Activated T-cell treated with anti-CD3 and anti-CD28 coated beads for 24 hours (primary cell): ENCODE results near the gene SPATS2L.

Experiments used
- DNase-seq: peaks from one replicate; pipeline ENCODE4 v3.0.0-alpha.2; 2020; ENCODE audit warnings: low read depth

SPATS2L gene

DNA sequence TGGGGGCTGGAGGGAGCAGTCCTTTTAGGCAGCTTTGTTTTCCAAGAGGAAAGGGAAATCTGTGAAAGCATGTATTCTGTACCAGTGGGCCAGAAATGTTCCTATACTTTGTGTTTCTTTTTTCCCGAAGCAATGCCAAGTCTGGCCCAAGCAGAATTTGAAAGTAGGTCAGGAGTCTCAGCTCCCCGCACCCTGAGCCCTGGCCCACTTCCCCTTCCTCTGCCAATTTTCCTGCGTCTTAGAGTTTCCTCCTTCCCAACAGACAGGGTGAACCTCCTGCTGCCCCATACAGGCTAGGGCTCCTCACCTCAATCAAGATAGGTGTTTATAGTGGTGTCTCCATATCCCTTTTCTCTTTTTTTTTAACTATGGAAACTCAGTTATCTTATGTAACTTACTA, 138.0 kb downstream of the SPATS2L start:
- no peak for DNase-seq

DNA sequence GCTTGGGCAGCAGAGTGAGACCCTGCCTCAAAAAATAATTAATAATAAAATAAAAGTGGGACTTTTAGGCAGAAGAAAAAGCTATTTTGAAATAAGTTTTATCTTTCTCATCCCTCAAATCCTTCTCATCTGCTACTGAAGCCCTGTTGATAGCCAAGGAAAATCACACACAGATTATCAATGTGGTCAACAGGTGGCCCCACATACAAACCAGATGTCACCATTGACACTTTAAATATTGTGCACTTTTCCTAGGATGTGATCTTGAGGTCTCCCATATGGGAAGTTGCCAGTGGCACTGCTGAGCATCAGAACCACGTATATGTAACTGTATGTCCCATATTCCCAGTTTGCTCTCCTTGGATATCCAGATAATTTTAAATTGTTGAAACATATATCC, 138.8 kb downstream of the SPATS2L start:
- no peak for DNase-seq

DNA sequence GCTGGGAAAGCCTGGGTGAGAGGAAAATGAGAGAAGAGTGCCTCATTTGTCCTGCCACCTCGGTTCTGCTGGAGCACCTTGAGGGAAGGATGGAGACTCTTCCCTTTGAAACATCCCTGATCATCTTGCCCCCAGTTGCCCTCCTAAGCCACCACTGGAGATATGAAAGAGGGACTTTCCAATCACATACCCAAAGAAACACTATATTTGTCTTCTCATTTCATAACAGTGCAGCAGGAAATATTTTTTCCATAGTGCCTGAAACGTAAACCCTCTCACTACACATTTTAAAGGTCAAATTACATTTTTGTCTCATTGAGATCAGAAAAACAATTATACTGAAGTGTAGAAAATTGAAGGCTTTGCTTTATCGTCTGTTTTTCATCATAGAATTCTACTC, 140.1 kb downstream of the SPATS2L start:
- DNase-seq, result no peak

DNA sequence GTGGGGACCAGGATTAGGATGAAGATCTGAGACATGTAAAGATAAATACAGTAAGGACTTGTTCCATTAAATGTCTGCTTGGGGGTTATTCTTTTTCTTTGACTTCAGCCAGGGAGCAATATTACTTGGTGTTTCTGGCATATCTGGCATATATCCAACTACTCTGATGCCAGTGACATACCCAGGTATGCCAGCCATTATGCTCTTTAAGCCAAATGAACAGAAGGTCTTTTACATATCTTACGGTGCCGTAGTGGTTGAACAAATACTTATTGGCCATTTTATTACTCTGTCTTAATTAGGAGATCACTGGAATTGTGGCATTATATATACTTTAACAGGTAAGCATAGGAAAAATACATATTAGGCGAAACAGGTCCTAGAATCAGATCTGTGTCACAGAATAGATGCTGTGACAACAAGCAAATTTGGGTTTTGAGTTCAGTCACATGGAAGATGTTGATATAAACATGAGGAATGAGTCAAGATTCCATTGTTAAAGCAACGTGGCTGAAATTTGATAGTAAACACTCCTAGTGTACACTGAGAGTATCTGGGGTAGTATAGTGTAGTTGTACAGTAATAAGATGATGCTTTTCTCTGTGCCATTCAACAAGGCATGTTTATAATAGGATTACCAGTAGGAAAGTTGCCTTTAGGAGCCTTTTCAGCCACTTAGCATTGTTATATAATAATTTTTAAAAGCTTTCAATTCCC, 140.8 kb downstream of the SPATS2L start:
- DNase-seq, result no peak

DNA sequence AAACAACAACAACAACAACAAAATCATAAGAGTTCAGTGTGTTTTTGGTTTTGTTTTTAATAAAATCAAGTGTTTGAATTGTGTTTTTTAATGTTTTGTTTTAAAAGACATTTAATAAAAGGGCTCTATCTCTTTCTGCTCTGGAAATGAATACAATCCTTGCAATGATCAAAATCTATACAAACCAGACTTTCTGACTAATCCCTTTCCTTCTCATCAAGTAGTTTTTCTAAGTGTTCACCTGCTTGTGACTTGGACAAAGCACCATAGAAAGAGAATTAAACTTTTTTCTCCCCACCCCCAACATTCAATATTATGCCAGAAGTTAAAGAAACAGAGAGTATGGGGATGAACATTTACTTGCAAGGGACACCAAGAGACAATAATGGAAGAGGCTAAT, 142.0 kb downstream of the SPATS2L start:
- DNase-seq, result no peak

DNA sequence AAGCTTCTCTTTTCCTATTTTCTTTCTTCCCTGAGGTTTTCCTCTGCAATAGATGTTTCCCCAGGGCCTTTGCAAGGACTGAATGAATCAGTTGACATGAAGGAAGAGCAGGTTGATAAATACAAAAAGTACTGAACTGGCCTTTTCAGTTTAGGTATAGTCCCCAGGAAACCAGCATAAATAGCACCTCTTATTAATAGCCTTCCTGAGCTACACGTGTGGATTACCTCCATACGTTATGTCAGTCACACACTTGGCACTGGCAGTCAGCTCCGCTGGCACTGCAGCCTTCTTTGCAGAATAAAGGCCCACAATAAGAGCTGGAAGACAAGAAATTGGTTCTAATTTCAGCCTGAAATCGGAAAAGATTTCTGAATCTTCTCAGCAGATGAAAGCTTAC, 142.7 kb downstream of the SPATS2L start:
- DNase-seq, result no peak

DNA sequence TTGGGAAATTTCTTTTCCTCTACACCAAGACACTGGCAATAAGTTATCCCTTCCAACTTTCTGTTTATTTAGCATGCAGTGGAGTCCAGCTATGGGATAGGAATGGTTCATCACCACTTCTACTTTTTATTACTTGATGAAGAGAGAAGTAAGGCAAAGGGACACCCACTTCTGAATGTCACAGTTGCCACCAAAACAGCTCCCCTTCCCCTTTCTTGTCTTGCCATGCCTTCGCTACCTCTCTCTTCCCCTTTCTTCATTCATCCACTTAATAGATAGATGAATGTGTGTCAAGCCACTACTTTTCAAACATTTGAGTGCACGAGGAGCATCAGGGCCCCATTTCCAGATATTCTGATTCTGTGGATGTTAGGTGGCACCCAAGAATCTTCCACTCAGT, 143.8 kb downstream of the SPATS2L start:
- no peak for DNase-seq

DNA sequence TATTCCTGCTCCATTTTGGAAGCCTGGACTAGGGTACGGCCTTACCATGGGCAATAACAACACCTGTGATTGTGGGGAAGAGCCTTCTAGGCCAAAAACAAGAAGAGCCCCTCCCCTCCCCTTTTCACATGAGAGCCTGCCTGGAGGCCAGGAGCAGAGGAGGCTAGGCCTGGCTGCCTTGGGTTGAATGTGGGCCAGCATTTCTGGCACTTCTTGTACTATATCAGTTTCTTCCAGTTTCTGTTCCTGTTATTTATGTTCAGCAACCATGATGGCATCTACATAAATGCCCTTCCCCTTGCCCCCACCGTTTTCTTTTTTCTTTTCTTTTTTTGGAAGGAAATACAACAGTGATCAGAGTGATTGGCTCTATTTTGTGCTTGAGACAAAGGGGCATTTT, 145.0 kb downstream of the SPATS2L start:
- no peak for DNase-seq

DNA sequence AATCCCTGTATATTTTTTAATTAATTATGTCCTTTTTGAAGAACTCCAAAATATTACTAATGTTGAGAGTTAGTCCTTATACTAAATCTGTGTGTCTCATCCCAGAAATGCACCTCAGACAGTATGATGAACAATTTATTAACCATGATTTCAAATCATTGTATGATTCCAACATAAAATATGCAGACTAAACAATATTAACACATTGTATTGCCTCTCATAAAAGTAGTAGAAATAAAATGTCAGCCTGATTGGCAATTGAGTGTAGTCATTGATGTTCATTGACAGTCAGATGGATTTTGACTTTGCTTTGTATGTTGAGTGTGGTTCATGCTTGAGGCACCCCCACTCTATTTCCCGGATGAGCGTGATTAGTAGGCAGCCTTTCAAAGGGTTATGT, 145.9 kb downstream of the SPATS2L start:
- DNase-seq, result no peak

DNA sequence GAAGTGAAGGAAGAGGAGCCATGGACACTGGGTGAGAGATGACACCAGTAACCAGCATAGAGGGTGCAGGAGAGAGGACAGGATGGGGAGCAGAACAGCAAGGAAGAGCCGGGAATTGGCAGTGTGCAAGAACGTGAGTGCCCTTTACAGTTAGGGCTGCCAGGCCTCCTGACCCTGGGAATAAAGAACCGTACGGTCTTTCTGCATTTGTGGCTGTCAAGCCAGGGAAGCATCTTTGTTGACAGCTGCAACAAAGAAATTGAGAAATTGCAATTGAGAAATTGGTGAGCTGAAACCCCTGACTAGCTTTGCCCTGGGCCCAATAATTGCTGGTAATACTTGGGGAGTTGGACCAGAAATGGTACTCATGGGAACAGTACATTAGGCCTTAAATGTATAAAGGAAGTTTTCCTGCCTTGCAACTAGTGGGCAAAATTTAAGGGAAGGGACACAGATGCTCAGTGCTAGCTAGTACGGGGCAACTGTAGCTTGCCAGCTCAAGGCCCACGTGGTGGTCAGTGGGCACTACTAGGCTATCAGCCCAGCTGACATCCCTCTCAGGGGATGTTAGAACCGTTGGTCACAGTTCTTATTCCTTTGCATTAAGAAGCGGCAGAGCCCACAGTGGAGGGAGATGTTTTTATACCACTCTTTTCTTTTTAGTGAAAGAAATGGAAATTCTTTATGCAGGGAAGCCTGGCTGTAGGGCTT, 146.8 kb downstream of the SPATS2L start:
- DNase-seq, result no peak

DNA sequence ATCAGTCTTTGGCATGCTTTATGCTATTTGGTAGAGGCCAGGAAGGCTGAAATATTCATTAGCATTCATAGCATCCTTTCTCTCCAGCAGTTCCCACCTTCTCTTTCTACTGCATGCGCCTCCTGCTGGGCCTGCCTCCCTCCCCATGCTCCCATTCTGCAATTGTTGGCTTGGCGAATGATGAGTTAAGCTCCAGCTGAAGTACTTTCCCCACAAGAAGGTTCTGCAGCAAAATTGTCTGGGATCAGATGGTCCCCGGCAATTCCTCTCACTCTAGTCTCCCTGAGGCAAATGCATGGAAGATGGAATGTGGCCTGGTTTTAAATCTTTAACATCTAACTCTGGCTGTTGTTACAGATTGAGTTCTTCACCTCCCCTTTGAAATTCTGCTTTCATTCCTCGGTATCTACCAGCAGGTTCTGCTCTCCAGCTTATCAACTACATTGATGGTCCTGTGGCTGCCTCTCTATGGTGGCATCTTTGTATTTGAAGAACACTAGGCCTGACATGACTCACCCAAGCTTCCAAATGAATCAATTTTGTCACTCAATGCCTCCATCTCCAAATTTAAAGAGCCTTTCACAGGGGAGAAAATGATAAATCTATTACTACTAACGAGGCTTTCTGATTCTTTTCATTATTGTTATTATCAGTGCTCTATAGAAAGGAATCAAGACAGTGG, 147.5 kb downstream of the SPATS2L start:
- DNase-seq, result no peak

DNA sequence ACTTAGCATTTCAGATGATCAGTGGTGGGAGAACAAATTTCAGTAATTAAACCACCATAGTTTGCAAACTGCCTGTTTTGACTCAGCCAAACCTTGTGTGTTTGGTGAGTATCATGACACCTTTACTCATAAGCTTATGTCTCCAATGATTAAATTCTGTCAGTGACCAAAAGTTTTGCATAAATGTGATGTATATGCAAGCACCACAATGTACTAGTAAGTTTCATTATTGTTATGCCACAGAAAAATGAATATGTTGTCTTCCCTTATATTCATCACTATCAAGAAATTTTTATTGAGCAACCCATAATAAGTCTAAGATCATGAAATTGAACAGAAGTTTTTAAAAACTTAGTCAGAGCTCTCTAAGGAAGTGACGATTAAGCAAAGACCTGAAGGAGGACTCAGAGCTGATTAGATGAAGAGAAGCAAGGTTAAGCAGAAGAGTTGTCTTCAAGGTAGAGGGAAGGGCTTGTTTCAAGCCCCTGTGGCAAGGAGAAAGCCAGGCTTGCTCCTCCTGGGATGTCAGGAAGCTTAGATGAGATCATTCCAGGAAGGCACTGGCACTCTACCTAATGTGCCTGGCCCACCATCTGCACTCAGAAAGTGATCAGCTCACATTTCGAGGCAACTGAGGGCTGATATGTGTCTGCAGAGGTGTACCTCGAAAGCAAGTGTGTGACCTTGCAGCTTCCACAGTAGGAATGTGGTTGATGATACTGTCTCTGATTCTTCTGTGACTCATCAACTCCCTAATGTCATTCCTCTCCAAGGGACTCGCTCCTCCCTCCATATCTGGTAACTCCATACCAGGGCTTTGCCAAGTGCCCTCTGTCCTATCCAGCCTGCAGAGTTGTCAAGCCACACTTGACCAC, 148.7 kb downstream of the SPATS2L start:
- no peak for DNase-seq

DNA sequence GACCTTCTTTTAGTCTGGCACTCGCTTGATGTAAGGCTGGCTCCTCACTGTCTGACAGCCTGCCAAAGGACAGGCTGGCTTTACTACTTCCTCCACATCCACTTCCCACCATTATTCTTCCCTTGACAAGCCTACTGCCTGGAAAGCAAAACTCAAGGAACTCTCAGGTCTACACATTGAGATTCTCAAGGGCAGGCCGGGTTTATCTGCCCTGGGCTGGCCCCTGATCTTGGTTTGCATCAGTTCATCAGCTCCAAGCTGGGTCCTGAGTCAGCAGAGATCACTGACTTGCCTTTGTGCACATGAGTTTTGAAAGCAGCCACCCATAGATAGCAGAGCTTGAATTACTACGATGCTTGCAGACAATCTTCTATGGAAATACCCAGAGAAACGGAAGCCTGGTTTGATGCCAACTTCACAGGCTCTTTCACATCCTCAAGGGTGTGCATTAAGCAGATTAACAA, 149.5 kb downstream of the SPATS2L start:
- DNase-seq, result no peak

DNA sequence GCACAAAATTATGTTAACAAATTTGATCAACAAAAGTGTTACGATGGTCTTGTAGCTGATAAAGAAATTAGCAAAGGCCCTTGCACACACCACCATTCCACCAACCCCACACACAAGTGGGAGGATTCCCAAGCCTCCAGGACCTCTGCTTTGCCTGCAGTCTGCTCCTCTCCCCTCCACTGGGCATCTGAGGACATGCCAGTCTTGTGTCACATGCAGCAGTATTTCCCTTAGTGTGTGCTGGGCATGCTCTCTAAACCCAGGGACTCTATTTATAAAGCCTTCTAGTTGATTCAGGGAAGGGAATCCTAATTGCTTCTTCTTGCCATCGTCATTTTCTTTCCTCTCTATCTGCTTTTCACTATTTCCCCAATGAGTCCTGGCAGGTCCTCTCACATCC, 150.1 kb downstream of the SPATS2L start:
- no peak for DNase-seq

DNA sequence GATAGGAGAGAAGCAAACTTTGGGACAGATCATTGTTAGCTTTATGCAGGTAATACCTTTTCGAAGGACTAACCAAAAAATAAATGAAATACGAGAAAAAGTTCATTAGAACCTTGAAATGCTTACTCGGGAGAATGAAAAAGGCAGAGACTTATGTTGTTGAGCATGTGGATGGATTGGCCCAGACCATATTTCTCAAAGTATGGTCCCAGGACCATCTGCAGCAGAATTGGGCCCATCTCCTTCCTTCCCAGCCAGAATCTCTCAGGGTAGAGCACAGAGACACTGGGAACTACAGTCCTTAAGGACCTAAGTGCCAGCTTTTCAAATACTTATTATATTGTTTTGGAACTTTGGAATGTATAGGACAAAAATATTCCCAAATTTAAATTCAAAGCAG, 152.6 kb downstream of the SPATS2L start:
- DNase-seq, result no peak

DNA sequence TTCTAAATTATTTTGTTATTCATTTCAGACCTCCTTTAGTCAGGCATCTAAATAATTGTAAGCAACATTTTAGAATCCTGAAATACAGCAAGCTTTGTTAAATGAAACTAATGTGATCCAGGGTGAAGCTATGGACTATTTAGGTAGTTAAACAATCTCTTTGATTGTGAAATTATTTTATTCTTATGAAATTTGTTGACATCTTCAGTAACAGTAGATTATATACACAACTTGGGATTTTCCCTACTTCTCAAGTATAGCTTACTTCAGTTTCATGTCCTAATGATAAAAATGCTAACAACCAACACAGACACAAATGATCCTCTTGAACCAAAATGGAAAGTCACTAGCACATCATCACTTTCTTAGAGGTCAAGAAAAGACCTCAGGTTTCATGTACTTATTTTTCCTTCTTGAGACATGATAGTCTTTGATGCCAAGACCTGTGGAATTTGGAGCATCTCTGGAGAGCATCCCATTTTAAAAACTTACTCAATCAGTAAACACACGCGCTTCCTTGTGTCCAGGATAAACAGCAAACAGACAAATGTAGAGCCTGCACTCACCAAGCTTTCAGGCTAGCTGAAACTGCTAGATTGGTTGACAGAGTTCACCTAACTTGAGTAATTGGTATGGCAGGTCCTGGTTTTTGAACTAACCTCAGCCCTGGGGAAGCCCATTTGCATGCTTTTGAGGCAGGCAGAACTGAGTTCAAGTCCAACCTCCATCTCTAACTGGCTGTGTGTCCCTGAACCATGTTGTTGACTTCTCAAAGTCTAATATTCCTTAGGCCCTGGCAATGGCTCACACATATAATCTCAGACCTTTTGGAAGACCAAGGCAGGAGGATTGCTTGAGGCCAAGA, 155.6 kb downstream of the SPATS2L start:
- no peak for DNase-seq

DNA sequence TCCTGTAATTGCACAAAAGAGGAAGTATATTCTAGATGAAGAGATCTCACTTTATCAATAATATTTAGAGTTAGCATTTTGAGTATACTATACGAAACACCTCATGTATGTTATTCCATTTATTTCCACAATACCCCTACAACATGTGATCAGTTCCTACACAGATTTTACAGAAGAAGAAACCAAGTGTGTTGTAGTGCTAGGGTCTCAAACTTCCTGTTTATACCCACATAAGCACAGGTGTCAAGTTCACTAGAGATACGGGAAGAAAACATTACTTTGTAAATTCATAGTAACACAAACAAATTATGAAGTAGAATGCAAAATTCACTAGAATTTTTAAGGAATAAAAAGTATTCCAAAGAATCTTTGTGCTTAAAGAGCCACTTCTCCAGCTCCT, 157.0 kb downstream of the SPATS2L start:
- no peak for DNase-seq

DNA sequence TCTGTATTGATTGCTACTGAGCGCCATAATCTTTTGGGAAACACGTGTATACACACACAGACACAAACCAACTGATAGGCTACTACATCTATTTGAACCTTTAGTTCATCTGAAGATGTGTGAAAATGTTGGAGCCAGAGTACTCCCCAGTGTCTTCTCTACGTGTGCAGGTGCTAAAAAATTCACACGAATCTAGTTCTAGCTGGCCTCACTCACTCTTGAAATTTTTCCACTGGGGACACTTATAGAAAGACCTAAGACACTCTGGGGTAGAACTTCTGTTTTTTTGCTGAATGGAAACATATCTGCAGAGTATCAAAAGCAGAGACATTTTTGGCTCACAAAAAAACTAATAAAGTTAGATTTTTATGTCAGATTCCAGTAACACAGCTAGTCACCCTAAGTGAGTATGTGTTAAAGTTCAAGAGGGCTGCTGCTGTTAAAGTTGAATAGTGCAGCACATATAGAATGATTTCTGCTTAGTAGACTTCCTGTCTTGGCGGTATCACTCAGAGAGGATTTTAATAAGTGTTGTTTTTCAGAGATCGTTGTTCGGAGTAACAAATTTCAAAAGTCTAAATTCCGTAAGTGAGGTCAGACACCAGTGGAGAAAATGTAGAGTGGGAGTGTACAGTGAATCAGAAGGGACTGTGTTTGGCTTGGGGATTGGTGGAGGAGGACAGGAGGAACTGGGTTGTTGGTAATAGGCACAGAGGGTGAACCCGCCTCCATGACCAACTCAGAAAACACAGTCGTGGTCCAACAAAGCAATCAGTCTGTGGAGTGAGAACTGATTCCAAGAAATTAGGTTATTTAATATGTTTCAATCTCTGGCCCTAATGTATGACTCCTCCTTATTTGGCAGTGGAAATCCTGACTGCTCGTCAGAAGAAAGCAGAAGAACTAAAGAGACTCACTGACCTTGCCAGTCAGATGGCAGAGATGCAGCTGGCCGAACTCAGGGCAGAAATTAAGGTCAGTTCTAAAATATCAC, 160.2 kb downstream of the SPATS2L start:
- DNase-seq, result no peak

DNA sequence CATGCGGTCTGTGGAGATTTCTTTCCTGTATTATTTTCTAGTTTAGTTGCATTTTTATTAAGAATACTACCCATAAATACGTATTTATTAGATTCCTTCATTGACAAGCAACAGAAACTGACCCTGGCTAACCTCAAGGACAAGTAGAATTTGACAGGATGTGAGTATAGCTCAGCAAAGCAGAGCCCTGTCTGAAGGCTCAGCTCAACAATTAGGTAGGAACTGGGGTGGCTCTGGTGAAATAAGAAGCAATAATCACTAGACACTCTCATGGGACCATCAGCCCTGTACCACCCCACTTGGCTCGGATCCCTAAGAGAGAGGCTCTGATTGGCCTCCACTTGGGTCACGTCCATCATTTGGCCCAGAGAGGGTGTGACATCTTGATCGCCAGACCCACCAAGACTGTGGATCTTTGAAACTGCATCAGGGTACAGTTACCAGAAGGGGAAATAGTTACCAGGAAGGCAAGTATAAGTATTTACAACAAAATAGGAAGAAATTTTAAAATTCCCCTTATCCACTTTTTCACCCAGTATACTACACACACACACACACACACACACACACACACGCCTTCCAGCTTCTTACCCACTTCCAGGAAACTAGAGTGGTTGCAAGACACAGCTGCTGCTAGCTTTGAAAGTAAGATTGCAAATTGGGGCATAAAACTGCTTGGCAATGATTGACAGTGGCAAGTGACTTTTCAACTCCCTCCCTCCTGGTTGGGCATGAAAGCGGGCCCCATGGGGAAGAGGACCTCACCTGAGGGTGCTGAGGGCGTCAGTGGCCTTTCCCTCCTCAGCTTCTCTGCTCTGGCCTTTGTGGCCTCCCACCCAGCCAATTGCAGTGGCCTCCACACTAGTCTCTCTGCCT, 161.6 kb downstream of the SPATS2L start:
- no peak for DNase-seq
